Adipose tissue (tissue), 3 donors: ENCODE data around the gene AP1S2. TPM values are rescaled to one million over a fixed set of nuclear protein-coding genes. Genes with fewer than 3 reads are reported as not detected.
"Not testable (repeated sequence)": the region's sequence is repeated elsewhere in the genome, so short reads cannot be mapped to it uniquely, and the experiment has no call there.

Source experiments
- H3K27ac ChIP-seq: one replicate; pipeline ENCODE4 v1.5.1; 2013; ENCODE audit warnings: low read depth, low read length
- WGBS, 3 donors: extraction: QIAGEN DNeasy Blood & Tissue Kit; methylation state at CpG; one replicate each; pipeline ENCODE4 v1.1.7; 2013; 5-methylcytosine and 5-hydroxymethylcytosine counted together
- polyA plus RNA-seq, 3 donors: library from polyadenylated mRNA; stranded (reverse); fragments of 200-250 nt; gene quantifications; one replicate each; pipeline ENCODE4 v1.2.3, GENCODE V29; 2013
- donor health status: healthy with polysubstance abuse.
- donor health status: Bipolar disorder and iron deficiency.
- donor health status: healthy.

AP1S2 gene
- polyA plus RNA-seq, 3 donors = 7.0 to 34.1 (median 15.6) TPM

- WGBS, 3 donors = 80 to 93% (median 88%) methylated on average over 1 of the region's 1 CpG
- no peak overlapping the region for H3K27ac ChIP-seq
These were observed 3.4 kb upstream of the AP1S2 start for GRCh38 chrX:15858051-15858450.

- no peak overlapping the region for H3K27ac ChIP-seq
- 6 to 39% (median 12%) methylated on average over 1 of the region's 1 CpG for WGBS, 3 donors
These were observed 2.0 kb upstream of the AP1S2 start for GRCh38 chrX:15856636-15857035.

- H3K27ac ChIP-seq = no peak overlapping the region
- 33 to 38% (median 33%) methylated on average over 4 of the region's 4 CpGs for WGBS, 3 donors
These were observed 1.6 kb upstream of the AP1S2 start for GRCh38 chrX:15856222-15856587.

DNA sequence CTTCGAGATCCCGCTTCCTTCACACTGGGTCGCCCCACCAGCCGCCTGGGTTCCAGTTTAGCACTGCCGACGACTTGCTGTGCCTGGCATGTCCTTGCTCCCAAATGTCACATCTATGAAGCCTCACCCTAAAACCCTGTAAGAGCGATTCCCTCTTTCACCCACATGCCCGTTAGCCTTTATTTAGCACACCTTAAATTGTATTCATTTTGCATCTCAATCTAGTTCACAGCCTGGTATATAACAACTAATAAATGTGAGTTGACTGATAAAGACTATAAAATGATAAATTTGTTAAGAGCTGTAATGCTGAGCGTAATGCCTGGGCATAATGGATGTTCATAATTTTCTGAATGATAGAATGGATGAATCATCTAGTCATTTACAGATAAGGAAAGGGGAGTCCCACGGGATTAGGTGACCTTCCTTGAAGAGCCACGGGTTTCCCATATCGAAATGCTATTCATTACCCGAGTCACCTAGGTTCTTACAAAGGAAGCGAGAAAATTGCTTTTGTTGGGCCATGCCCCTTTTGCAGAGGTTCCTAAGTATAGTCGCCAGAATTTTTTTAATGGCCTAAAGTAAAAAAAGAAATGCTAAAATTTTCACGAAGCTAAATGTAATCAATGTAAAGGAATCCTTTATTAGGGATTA lies 1.1 kb upstream of the AP1S2 start:
- 10 to 15% (median 11%) methylated on average over 16 of the region's 16 CpGs for WGBS, 3 donors
- peak overlapping the region; percentile 92 for H3K27ac ChIP-seq

GRCh38 chrX:15854080-15854655 lies 445 bp downstream of the AP1S2 start:
- WGBS, 3 donors = 0 to 1% (median 1%) methylated on average over 39 to 61 of the region's 65 CpGs
- peak overlapping the region; percentile 38 for H3K27ac ChIP-seq

DNA sequence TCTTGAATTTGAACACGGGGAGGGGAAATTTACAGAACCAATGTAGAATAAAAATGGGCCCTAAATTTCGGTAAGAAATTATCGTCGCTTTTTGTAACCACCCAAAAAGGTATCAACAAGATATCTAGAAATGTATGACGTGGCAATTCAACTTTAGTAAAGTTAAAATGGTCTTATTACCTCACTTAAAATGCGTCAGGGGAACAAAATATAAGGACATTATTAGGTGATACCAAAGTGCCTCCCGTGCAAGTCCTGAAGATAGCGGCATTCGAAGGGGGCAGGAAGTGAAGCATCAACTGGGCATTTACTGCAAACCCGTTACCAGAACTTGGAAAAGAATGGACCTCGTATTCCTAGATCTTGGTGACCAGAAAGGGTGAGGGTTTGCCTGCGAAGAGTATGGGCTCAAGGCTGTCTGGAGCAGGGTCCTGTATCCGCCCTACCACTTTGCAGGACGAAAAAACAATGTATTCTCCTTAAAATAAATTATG lies 980 bp downstream of the AP1S2 start:
- 20 to 34% (median 22%) methylated on average over 14 of the region's 14 CpGs for WGBS, 3 donors
- H3K27ac ChIP-seq = no peak overlapping the region

DNA sequence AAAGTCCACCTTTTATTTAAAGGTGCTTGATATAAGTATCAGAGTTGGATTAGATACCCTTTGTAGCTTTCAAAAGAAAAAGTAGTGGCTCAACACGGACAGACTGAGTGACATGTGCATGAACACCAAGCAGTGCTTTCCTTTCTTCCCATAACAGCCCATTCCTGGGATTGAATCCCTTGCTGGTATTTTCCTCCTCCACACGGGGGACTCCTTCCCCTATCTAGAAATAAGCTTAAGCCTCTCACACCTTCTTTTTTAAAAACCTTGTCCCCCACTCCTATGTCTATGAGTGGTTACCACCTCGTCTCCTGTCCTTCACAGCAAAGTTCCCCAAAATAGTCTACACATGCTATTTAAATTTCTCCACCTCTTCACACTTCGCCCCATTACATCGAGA lies 5.1 kb downstream of the AP1S2 start:
- H3K27ac ChIP-seq = no peak overlapping the region
- WGBS, 3 donors = 52 to 62% (median 59%) methylated on average over 5 of the region's 5 CpGs

GRCh38 chrX:15848576-15848975 lies 6.0 kb downstream of the AP1S2 start:
- H3K27ac ChIP-seq = no peak overlapping the region
- WGBS, 3 donors = 71 to 79% (median 79%) methylated on average over 1 of the region's 1 CpG

DNA sequence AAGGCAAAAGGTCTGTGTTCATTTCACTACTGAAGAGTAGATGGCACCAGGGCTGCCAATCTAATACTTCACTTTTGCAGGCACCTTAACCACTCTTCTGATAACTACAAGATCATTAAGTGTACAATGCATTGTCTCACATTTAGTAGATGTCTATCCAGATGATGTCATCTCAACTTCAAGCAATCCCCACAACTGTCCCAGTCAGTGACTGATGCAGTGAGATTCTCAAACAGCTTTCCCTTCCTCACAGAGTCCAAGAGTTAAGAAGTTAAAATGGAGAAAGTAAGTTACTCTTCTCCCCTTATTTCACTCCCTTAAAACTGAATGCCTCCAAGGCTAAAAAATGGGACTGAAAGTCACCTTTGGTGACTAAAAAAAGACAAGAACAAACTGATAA lies 10.7 kb downstream of the AP1S2 start:
- H3K27ac ChIP-seq = no peak overlapping the region

DNA sequence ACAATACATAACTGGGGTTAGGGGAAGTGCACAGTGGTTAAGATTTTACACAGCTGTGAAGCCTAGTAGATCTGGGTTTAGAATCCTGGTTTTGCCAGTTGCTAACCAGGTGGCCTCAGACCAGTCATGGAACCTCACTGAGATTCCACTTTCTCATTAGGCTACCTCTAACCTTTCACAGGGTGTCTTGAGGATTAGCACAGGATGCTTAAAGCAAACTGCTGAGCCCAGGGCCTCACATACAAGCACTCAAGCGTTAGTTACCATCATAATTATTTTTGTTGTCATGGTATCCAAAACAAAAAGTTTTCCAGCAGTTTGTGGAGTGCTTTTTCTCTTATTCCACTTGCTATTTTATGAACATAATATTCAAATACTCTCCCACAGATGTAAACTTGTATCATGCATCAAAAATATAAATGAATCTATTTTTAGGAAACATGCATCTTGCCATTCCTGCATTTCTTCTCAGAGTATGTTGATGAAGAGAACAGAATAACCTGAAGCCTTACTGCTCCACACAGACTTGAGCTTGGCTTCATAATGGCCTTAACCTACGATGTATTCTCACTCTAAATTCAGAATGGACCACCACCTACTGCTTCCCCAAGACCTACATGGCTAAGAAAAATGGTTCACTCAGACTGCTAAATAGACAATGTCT lies 12.6 kb downstream of the AP1S2 start:
- no peak overlapping the region for H3K27ac ChIP-seq
- WGBS, 3 donors = 80 to 86% (median 84%) methylated on average over 2 of the region's 2 CpGs

- no peak overlapping the region for H3K27ac ChIP-seq
- 90 to 95% (median 93%) methylated on average over 3 of the region's 3 CpGs for WGBS, 3 donors
These were observed 16.6 kb downstream of the AP1S2 start for GRCh38 chrX:15838017-15838416.

- WGBS, 3 donors = 54 to 89% (median 83%) methylated on average over 5 of the region's 5 CpGs
- H3K27ac ChIP-seq = no peak overlapping the region
These were observed 19.6 kb downstream of the AP1S2 start for GRCh38 chrX:15834827-15835595.

DNA sequence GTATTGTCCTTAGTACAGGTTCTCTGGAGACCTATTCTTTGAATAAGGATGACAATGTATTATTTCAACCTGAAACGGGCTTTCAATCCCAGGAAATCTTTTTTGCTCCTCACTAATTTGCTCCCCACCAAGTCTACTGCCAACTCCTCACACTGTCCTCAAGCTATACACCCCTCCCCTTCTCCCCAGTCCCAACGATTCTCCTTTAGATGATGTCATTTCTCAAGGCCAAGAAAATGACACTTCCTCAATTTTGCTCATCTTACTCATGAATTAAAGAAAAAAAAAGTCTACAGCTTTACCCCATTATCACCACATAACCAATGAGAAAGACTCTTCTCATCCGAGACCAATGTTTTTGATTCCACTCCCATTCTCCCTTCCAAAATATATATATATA lies 20.6 kb downstream of the AP1S2 start:
- 58 to 69% (median 60%) methylated on average over 3 of the region's 3 CpGs for WGBS, 3 donors
- no peak overlapping the region for H3K27ac ChIP-seq

DNA sequence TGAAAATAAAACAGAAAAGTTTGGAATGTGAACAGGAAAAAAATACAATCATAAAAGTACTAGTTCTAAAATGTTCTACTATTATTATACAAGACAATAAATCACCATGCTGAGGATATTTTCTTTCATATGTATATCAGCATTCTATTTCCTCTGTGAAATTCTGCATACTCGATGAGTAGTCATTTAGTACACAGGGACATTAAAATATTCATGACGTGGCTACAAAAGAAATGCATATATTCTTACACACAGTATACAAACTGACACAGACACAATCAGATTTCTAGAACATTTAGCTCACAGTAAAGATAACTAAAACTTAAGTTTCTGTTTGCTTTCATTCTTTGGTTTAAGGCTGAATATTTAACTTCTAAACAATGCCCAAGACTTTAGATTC lies 23.3 kb downstream of the AP1S2 start:
- WGBS, 3 donors = 86% methylated on average over 1 of the region's 2 CpGs; no CpG with 5 or more reads in 2 of the 3 donors
- not testable (repeated sequence) for H3K27ac ChIP-seq

- no peak overlapping the region for H3K27ac ChIP-seq
- 82 to 100% (median 87%) methylated on average over 1 of the region's 1 CpG for WGBS, 3 donors
These were observed 25.4 kb downstream of the AP1S2 start for GRCh38 chrX:15829217-15829616.

- H3K27ac ChIP-seq = no peak overlapping the region
- WGBS, 3 donors = 65 to 89% (median 76%) methylated on average over 5 of the region's 5 CpGs
These were observed 28.7 kb downstream of the AP1S2 start for GRCh38 chrX:15825936-15826335.

GRCh38 chrX:15822922-15823321 lies 31.7 kb downstream of the AP1S2 start:
- H3K27ac ChIP-seq = no peak overlapping the region
- WGBS, 3 donors = 95 to 97% (median 96%) methylated on average over 17 to 23 of the region's 23 CpGs

DNA sequence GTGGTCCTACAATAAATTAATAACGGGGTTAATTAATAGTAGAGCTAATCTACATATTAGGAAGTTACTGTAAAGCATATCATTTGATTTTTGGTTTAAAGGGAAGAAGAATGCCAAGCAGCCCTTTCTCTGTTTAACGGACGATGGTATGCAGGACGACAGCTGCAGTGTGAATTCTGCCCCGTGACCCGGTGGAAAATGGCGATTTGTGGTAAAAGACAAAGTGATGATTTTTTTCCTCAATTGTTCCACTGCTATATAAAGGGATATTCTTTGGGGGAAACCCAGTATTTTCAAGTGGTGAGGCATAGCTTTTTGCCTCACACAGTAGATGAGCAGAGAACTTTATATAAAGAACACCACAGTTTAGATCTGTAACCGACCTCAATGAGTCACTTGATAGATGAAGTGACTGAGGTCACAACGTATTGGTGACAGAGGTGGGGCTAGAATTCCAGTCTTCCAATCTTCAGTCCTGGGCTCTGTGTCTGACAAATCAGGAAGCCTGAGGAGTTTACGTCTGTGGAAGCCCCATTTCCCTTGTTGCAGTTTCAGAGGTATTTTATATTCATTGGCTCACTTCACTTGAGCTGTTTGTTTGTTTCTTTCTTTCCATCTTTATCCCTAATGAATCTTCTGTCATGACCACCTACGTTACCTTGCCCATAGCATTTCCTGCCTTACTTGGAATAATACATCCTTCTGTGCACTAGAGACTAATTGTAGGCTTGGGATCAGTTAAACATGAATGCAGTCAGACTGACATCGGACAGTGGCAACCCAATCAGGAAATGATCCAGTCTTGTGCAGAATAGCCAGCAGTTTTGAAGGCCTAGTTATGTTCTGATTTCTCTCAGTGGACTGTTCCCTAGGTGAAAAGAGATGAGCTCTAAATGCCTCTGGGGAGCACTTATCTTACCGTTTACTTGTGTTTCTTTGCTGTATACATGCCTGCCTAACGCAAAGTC lies 34.2 kb downstream of the AP1S2 start:
- no peak overlapping the region for H3K27ac ChIP-seq
- whole genome bisulfite sequencing, 3 donors = 77 to 88% (median 87%) methylated on average over 14 of the region's 14 CpGs
